ENCODE measurements around the gene SEPTIN1.

SEPTIN1 gene

DNA sequence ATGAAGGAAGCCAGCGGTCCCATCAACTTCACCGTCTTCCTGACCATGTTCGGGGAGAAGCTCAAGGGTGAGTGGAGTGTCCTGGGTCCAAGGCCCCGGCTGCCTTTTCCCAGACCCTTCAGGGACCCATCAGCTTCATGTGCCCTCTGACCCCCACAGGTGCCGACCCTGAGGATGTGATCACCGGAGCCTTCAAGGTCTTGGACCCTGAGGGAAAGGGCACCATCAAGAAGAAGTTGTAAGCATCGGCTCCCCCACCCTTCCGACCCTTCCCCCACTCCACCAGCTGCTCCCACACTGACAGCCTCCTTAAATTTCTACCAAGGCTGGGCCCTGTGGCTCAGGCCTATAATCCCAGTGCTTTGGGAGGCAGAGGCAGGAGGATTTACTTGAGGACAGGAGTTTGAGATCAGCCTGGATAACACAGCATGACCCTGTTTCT is 5.9 kb downstream of the SEPTIN1 start:
- DNase-seq = no peak

DNA sequence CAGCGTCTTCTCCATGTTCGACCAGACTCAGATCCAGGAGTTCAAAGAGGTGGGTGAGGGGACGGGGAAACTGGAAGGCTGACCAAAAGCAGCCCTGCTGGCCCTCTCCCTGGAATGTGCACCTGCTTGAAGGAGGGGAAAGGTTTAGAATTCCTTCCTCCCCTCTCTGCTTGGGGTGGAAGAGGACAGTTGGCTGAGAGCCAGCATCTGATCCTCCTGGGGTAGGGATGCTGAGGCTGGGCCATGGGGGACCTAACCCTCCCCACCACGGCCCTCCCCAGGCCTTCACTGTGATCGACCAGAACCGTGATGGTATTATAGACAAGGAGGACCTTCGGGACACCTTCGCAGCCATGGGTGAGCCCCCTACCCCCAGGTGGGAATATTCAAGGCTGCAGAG is 6.5 kb downstream of the SEPTIN1 start:
- DNase-seq = no peak

DNA sequence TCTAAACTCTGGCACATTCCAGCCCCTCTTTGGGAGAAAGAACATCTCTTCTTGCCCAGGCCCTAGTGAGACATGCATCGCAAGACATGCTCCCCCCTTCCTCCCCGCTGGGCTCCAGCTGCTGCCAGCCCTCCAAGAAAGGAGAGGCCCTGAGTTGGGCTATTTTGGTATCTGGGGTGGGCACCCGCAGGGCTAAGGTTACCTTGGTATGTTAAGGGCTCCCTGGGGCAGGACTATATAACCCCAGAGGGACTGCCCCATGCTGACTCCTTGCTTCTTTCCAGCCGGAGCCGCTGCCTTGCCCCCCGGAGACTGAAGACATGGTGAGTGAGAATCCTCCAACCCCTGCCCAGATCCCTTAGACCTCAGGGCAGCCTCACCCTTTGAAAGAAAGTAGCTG is 7.8 kb downstream of the SEPTIN1 start, which contains the start of gene MYL11:
Gene MYL11, plus strand, starts transcription at position 265 of the 400 bp plus-strand sequence. Its CDS starts 56 bp downstream, at position 321.
- no peak for DNase-seq

DNA sequence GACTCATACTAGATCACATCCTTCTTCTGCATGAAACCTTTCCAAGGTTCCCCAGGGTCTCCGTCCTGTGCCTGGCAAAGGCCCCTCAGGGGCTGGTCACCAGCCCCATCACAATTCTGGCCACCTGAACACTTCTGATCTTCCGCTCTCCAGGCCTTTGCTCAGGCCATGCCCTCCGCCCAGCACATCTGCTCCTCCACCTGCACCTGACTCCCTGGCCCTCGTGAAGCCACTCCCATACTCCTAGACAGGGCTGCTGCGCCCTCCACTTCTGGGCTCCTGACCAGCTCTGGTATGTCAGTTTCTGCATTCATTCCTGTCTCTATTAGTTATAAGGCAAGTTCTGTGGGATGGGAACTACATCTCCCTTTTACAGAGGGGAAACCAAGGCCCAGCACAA is 9.6 kb downstream of the SEPTIN1 start:
- DNase-seq = no peak

DNA sequence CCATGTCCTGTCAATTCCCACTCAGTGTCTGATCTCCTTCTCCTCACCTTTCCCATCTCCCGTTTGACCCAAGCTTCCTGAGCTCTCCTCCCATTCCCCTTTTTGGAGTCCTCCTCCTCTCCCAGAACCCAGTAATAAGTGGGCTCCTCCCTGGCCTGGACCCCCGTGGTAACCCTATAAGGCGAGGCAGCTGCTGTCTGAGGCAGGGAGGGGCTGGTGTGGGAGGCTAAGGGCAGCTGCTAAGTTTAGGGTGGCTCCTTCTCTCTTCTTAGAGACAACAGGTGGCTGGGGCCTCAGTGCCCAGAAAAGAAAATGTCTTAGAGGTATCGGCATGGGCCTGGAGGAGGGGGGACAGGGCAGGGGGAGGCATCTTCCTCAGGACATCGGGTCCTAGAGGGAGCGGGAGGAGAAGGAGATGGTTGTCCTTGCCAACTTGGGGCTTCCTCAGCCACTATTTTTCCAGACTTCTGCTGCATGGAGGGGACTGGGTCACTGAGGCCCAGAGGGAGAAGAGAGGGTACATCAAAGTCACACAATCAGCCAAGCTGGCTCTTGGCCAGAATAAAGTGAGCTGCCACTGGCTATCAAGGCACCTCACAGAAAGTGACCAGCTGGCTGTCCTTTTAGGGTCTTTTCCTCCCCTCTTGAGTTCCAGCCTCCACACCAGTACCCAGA is 10.2 kb downstream of the SEPTIN1 start:
- DNase-seq = no peak

DNA sequence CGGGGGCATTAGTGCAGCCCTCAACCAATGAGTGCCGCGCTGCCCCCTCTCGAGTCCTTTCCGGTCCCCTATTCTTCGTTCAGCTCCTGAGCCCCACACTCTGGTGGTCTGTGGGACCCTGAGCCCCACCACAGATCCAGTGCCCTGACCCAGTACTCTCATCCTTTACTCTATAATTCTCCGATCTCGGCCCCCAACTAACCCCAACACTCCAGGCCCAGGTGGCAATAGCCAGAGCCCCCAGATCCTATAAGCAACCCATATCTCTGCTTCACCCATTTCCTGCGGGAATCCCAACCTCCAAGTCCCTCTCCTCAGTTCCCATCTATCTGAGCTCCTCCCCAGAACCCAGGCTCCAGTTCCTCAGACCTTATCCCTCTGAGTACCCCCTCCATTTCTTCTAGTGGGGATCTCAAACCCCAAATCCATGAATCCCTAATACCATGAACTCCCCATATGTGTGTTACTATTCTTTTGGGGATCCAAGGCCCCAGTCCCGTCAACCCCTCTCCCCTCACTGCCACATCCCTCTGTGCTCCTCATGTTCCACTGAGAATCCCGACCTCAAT is 11.0 kb downstream of the SEPTIN1 start:
- no peak for DNase-seq

DNA sequence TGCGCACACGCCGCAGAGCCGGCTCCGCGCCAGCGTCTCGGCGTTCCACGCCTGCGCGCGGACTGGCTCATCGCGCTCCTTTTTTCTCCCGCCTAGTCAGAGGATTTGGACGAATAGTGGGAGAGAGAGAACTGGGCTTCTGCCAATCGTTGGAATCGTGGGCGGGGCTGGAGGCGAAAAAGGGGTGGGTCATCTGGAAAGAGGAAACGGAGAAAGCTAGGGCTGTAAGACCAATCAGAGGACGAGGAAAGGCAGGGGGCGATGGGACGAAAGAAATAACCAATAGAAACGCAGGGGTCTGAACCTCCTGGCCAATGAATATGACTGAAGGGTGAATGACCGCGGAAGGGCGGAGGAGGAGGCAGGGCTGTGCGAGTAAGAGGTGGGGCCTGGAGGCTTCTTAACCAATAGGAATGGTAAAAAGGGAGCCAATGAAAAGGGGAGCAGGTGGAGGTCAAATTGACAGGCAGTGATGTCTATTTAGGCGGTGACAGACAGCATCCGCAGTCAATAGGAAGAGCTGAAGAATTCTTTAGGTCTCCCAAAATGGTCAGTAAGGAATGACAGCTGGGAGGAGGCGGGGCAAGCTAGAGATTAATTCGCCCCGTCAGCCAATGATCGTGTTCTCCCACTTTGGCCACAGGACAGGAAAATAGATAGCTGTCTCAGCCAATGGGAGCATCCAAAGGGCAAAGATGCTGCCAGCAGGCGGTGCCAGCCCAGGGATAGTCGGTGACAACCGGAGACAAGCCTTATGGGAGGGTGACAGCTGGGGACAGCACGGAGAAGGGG is 11.7 kb downstream of the SEPTIN1 start, which contains the start of gene TBC1D10B:
Gene TBC1D10B, minus strand, starts transcription at position 39 of the 792 bp plus-strand sequence. CDS start 311 bp downstream, outside the sequence.
- DNase-seq = peak; percentile 98

DNA sequence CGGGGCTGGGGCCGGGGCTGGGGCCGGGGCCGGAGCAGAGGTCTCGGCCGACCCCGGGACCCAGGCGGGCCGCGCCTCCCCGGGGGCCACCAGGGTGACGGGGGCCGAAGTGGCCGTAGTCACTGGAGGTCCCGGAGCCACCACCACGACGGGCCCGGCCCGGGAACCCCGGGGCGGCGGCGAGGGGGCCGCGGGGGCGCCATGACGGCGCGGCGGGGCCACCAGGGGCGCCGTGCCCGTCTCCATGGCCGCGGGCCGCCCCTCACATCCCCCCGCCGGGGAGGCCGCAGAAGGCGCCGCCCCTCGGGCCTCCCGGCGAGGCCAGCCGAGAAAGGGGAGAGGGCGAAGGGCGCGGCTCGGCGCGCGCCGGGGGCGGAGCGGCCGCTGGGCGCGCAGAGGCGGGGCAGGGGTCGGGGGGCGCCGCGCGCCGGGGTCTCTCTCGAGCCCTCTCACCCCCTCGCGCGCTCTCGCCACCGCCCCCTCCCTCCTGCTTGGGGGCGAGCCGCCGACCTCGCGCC is 12.4 kb downstream of the SEPTIN1 start:
- DNase-seq = no peak

DNA sequence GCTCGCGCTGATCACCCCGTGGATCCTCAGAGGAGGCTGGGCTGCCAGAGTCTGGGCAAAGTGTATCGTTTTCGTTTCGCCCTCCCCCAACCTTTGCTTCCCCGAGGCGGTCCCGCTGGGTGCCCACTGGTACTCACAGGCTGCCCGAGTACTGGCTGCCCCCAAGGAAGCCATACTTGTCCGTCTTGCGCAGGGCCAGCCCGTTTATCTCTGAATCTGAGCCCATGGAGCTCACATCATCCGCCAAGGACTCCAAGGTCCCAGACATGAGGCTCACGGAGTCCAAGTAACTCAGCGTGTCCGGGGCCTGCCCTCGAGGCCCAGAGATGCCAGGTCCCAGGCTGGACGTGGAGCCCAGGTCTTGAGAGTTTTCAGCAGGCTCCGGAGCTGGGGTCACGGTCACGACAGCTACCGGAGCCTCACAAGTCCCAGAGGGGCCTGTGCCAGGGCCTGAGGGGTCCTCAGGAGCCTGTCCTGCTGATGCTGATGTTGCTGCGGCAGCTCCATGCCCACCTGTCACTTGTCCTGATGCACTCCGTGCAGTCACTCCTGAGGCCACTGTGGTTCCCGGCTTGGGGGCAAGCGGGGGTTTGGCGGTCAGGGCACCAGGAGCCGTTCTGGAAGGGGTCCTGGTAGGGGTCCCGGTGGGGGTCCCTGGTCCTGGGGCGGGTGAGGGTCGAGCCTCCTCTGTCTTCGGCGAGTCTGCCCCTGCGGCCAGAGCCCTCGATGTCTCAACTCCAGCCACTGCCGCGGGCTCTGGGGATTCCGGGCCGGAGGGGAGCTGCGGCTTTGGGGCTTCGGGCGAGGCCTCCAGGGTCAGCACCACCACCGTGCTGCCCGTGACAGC is 13.0 kb downstream of the SEPTIN1 start:
- peak; percentile 51 for DNase-seq

DNA sequence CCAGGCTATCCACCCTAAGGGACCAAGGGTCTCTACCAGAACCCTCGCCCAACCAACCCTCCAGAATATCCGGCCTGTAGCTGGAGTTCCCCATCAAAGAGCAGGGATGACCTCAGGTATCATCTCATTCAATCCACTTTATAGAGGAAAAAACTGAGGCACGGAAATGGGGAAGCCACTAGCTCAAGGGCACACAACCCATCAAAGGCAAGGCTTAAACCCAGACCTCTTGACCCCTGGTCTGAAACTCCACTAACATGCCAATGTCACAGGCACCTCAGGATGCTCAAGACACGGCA is 13.6 kb downstream of the SEPTIN1 start:
- no peak for DNase-seq

DNA sequence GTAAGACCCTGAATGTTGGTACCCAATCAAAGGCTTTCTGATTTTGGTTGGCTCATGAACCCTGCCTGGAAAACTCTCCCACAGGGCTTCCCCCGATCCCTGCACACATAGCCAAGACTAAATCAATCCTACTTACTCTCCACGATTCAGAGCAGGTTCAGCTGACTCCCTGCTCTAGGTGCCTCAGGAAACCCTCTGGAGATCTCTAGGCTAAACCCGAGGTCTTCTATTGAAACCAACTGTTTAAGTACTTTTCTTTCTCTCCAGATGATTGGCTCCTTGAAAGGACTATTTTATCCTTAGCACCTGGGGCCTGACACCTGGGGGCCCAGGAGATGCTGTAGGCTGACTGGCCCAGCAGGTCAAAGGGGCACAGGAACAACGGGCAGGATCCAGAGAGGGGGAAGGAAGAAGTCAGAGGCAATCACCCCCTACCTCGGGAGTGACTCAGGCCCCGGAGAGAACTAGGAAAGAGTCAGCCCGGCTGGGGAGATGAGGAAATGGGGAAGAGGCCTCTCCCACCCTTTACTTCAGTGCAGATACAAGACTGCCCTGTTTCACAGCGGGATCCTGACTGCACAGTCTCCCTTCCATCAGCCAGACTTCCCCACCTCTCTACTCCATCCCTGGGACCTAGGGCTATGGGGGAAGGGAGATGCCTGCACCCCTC is 14.1 kb downstream of the SEPTIN1 start:
- no peak for DNase-seq

DNA sequence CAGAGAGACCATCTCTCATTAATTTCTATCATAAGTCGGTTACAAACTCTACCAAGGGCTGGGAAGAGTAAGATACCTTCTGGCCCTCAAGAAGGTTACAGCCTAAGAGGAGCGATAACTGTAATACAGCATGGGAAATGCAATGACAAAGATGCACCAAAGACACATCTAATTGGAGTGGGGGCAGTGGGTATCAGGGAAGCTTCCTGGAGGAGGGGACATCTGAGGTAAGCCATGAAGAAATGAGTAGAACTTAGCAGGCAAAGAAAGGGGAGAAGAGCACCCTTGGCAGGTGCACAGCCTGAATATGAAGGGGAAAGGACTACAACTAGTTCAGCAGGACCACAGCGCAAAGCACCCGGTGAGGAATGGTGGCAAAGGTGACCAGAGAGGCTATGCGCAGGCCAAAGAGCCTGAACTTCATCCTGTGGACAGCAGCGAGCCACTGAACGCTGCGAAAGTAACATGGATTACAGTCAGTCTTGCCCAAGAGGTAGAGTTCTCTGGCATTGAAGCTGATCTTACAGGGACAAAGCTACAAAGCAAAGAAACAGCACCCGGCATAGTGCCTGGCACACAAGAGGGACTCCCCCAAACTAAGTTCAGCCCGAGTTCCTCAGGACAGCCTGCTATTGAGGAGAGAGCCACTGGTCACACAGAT is 14.9 kb downstream of the SEPTIN1 start:
- no peak for DNase-seq

DNA sequence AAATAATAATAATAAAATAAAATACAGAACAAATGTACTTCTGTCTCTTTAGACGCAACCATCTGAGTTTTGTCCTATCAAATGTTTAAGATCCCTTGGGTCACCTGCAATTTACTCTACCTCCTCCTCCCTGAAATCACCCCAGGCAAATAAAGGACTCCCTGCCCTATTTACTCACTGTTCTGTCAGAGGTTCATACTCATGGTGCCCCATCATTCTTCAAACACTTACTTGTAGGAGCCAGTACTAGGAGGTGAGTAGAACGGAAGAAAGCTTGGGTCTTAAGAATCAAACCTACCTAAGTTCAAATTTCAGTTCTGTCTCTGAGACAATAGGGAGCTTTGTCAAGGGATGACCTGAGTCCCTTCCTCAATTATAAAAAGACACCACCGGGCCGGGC is 15.8 kb downstream of the SEPTIN1 start:
- no peak for DNase-seq

DNA sequence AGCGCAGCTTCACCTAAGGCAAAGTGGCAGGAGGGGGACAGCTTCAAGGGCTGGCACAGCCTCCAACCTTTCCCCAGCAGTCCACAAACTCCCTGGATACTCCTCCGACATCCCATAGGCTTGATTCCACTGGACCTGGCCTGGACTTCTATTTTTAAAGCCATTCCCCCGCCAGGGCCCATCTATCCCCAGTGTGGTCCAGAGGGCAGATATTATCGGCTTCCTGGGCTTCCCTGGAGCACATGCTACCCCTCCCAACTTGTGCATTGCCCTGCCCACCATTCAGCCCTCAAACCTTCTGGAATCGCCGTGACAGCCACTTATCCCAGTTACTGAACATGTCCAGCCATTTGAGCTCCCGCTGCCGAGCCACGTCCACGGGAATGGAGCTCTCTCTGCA is 17.2 kb downstream of the SEPTIN1 start:
- no peak for DNase-seq

DNA sequence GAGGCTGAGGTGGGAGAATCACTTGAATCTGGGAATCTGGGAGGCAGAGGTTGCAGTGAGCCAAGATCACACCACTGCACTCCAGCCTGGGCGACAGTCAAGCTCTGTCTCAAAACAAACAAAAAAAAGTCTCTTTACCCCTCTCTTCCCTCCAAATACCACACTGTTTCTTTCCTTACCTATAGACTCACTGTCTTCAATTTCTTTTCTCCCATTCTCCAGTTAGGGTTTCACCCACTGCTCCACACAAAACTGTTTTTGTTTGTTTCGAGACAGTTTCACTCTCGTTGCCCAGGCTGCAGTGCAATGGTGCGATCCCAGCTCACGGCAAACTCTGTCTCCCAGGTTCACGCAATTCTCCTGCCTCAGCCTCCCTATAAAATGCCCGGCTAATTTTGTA is 21.2 kb downstream of the SEPTIN1 start:
- DNase-seq = no peak

DNA sequence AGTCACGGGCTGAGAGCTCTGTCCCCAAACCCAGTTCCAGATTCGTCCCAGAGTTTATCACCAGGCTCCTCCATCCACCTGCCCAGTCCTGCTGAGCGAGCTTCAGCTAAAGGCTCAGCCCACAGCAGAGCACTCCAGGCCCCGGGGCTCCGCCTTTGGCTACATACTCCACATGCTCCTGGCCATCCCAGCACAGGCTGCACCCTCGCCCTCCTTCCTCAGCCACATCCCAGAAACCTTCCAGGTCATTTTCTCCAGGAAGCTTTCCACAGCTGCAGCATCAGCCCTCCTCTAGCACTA is 22.5 kb downstream of the SEPTIN1 start:
- no peak for DNase-seq

DNA sequence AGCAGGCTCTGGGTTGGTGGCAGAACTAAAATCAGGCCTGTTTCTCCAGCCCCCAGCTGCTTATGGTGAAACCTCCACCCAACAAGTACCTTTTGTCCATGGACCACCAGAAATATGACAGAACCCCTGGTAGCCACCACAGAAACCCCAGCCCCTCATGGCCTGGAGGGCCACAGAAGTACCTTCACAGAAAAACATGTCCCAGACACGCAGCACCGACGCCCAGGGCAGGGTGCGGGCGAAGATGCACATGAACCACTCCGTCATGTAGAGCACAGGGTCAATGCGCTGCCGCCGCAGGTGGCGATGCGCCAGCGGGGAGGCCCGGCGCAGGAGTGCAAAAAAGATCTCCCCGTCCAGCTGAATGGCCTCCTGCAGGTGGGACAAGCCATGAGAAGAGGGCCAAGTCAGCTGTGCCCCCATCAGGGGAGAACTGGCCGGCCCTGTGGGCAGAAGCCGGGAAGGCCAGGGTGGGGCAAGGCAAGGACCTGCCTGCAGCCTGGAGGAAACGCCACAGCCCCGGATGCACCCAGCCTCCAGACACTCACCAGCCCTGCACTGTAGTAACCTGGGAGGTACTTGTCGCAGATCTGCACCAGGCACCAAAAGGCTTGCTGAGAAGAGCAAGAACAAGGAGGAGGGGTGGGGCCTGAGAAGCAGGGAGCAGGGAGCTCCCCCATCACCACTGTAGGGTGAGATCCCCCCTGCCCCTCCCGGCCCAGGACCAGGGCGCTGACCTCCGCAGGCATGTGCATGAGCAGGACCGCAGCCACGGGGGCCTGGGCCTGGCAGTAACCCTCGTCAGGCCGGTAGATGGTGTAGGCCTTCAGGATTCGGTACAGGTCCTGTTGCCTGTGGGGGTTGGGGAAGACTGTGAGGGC is 23.1 kb downstream of the SEPTIN1 start:
- no peak for DNase-seq

DNA sequence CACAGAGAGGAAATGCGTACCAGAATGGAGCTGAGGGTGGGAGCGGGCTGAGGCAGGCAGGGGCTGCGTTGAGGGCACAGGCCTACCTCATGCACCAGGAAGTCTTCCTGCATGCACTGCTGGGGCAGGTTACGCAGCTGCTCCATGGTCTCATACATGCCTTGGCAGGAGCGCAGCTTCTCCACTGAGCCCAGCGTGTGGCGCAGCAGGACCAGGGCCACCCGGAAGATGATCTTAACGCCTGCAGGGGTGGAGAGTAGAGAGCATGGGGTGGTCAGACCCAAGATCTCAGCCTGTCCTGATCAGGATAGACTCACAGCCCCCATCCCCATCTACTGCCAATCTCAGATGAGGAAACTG is 23.8 kb downstream of the SEPTIN1 start:
- DNase-seq = no peak

DNA sequence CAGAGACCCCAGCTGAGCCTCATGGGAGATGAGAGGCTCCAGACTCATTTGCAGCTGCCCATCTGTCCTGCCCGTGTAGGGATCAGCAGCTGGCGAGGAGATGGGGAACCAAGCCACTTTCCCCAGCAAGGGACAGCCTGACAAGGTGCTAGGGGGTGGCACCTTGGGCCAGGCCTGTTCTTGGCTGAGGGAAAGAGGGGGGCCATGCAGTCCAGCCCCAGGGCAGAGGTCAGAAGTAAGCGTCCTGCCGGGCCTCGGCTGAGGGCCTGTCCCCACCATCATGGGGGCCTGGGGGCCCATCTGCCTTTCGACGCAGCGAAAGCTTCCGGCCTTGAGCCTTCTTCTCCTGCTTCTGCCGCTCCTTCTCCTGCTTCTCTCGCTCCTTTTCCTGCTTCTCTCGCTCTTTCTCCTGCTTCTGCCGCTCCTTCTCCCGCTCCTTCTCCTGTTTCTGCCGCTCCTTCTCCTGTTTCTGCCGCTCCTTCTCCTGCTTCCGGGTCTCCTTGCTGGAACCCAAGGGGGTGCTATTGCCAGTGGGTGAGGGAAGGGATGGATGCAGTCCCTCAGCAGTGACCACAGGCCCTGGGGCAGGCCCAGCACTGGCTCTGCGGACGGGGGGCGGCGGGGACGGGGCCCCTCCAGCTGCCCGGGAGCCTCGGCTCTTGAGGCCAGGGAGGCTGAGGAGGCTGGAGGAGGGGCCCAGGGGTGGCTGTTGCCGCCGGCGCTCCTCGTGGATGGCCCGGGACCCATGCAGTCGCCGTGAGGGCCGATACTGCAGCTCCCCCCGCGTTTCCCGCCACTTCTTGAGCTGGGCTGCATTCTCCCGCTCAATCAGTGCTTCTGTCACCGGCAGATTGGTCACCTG is 24.4 kb downstream of the SEPTIN1 start:
- DNase-seq = no peak

All from retina (tissue), 1 donor.